ENCODE measurements around the gene RDH8.

The RDH8 gene, protein sequence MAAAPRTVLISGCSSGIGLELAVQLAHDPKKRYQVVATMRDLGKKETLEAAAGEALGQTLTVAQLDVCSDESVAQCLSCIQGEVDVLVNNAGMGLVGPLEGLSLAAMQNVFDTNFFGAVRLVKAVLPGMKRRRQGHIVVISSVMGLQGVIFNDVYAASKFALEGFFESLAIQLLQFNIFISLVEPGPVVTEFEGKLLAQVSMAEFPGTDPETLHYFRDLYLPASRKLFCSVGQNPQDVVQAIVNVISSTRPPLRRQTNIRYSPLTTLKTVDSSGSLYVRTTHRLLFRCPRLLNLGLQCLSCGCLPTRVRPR

DNA sequence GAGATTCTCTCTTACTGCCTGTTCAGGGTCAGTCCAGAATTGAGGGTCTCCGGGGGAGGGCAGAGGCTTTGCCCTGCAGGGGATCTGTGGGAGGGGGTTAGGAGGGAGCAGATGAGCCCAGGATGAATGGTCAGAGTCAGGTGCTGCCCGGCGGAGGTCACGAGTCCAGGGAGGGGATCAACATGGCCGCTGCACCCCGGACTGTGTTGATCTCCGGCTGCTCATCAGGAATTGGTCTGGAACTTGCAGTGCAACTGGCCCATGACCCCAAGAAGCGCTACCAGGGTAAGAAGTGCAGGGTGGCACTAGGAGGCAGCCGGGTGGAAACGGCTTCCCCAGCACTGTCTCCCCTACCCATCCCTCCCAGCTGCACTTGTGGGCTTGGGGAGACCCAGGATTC is at the start of gene RDH8:
TSS of gene RDH8 (plus strand) at position 168 of the 400 bp plus-strand sequence. CDS start at position 183, 15 bp downstream.
- in situ Hi-C loops (cut with HindIII; ENCODE audit: low sequenced_read_pairs), result no loop called here

DNA sequence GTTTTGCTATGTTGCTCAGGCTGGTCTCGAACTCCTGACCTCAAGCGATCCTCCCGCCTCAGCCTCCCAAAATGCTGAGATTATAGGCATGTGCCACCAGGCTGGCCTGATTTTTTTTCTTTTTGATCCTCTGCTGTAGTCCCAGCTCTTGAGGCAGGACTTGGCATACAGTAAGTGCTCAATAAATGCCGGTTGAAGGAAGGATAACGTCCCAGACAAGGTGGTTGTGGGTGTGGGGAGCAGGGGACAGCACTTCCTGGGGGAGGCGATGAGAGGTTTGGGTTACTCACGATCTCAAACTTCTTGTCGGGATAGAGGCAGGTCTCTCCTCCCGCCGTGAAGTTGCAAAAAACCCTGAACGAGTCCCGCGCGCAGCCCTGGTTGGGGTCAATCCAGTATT is 47.3 kb upstream of the RDH8 start:
- in situ Hi-C loops (cut with HindIII; ENCODE audit: low sequenced_read_pairs), result no loop called here

DNA sequence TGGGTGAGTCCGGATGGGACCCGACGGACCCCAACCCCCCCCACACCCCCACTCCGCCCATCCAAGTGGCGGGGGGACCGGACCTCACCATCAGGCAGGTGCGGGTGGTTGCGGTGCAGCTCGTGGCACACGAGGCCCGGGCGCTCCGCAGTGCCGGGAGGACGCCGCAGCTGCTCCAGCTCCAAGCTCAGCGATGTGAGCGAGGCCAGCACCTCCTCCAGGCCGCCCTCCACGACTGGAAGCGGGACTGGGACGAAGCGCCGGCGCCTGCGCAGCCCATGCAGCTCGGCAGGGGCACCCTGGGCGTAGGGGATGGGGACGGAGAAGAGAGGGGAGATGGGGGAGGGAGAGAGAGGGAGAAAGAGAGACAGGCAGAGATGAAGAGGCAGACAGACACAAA is 46.8 kb upstream of the RDH8 start:
- in situ Hi-C loops (cut with HindIII; ENCODE audit: low sequenced_read_pairs), result no loop called here

DNA sequence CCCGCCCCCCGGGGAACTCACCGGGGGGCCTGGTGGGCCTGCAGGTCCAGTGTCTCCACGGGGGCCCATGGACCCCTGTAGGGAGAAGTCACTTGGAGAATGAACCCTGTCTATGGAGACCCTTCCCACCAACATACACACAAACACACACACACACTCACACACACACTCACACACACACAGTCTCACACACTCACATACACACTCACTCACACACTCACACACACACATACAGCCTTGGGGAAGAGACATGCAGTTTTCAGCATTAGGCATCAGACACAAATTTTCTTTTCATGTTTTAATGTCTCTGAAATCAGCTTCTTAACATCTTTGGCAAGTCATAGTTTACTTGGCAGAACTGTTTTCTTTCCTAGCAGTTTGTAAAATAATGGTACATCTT is 46.0 kb upstream of the RDH8 start:
- in situ Hi-C loops (cut with HindIII; ENCODE audit: low sequenced_read_pairs), result no loop called here

DNA sequence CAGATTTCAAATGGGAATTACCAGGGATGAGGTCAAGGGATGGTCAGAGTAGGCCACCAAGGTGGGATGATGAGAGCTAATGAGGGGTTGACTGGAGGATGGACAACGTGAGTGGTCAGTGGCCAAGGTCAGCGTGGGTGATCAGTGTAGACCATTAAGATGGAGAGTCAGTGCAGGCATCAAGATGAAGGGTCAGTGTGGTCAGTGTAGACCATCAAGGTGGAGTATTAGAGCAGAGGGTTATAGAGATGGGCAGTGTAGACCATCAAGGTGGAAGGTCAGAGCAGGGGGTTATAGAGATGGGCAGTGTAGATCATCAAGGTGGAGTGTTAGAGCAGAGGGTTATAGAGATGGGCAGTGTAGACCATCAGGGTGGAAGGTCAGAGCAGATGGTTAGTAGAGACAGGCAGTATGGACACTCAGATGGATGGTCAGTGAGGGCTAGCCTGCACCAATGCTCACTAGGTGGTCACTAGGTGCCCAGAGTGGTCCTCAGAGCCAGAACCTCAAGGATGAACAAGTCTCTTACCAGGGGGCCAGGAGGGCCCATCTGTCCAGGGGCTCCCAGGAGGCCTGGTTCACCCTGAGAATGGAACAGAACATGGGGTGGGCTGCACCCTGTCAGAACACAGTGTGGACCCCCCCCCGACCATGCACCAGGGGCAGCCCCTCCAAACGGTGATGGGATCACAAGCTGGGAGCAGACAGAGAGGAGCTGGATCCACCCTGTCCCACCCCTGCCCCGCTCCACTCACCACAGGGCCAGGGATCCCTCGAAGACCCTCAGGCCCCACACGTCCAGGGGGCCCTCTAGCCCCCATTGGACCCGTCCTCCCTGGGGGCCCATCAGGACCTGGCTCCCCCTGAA is 44.2 kb upstream of the RDH8 start:
- in situ Hi-C loops (cut with HindIII; ENCODE audit: low sequenced_read_pairs), result no loop called here

DNA sequence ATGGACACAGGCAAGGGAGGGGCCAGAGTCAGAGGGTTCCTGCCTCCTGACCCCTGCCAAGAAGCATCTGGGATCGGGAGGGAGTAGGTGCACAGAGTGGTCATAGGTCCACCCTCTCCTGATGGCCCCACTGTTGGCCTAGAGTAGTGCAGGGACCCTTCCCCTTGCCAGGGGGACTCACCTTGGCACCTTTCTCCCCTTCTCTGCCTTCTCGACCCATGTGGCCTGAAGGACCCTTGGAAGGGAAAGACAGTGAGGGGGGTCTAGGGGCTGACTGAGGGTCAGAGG is 43.7 kb upstream of the RDH8 start:
- in situ Hi-C loops (cut with HindIII; ENCODE audit: low sequenced_read_pairs), result no loop called here

DNA sequence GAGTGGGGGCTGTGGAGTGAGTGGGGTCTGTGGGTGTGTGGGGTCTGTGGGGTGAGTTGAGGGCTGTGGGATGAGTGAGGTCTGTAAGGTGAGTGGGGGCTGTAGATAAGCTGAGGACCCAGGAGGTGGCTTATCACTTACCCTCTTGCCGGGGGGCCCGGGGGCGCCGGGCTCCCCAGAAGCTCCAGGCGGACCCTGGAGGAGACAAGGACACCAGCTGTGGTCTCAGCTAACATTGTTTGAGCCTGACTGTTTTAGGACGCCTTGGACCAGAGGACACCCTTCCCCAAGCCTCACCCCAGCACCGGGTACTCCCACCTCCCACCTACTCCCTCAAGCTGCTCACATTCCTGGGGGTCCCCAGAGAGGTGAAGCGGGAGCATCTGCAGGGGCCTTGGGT is 42.8 kb upstream of the RDH8 start:
- in situ Hi-C loops (cut with HindIII; ENCODE audit: low sequenced_read_pairs), result no loop called here

DNA sequence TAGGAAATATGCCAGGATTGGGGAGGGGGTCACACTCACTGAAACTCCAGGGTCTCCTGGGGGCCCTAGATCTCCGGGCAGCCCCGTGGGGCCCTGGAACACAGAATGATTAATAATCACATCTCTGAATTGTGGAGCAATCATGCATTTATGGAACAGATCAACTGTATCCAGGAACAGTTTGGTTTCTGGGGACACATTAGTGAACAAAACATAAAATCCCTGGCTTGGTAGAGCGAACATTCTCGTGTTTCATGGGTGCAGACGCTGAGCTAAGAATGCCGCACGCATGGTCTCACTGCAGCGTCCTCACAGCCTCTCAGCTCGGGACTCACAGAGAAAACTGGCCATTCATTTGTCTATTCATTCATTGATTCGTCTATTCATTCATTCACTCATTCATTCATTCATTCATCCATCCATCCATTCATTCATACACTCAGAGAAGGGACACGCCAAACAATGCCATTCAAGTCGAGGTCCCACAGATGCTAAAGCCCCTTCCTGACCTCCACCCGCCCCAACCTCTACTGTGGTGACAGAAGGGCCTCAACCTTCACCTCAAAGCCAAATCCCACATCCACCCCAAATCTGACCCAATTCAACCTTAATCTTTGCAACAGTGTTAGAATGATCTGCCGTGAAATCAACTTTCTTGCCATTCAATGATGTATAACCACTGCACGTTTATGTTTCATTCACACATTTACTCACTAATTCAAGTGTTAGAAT is 42.0 kb upstream of the RDH8 start:
- in situ Hi-C loops (cut with HindIII; ENCODE audit: low sequenced_read_pairs), result no loop called here

DNA sequence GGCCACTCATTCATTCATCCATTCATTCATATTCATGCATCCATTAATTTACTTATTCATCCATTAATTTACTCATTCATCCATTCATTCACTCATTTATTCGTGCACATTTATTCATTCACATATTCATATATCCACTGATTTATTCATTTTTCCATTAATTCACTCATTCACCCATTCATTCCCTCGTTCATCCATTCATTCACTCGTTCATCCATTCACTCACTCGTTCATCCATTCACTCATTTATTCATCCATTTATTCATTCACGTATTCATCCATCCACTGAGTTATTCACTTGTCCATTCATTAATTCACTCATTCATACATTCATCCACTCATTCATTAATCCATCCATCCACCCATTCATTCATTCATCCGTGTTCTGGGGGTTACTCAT is 41.2 kb upstream of the RDH8 start:
- in situ Hi-C loops (cut with HindIII; ENCODE audit: low sequenced_read_pairs), result no loop called here

DNA sequence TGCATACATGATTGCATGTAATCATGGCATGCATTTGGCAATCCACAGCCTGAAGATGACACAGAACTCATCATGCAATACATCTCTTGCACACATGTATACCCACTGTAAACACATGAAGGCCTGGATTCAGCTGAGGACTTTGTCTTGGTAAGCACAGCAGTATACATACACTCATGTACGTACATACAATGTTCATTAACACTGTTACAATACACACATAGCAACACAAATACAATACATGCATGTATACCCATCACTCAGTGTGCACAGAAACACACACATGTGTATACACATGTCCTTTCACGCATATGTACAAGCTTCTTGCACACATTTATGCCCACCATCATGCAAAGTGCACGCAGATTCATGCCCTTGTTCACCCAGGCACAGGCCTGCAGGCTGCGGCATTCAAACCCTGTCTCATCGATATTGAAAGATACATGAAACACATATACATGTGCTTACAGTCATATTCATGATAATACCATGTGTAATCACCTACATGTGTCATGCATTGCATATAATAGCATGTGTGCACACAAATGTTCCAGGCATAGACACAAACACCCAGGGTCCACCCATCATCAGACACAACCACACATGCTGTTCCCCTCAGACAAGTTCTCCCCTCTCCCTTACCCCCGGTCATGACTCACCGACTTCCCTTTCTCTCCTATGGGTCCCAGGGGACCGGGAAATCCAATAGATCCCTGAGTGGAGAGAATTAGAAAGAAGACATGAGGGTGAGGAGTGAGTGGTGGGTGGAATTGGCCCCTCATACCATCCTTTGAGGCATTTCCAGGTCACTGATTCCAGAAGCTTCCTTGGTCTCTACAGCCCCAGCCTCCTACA is 31.6 kb upstream of the RDH8 start:
- in situ Hi-C loops (cut with HindIII; ENCODE audit: low sequenced_read_pairs), result no loop called here

DNA sequence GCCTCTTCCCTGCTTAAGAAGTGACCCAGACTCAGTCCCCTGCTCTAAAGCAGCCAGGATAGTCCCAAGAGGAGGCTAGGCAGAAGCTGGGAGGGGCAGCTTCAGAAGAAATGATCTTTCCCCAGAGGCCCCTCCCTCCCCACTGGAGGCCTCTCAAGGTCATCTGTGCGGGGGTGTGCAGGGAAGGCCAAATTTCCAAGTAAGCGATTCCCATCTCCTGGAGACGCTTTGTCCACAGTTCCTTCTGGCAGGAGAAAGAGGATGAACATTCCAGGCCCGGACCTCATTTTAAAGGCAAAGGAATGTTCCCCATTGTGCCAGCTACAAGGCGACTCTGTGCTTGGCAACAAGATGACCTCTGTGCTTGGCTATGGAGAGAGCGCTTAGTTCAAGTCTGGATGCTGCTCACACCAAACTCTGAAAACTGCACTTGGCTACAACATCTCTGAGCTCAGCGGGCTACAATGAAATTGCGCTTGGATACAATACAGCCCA is 26.4 kb upstream of the RDH8 start:
- in situ Hi-C loops (cut with HindIII; ENCODE audit: low sequenced_read_pairs), result no loop called here

DNA sequence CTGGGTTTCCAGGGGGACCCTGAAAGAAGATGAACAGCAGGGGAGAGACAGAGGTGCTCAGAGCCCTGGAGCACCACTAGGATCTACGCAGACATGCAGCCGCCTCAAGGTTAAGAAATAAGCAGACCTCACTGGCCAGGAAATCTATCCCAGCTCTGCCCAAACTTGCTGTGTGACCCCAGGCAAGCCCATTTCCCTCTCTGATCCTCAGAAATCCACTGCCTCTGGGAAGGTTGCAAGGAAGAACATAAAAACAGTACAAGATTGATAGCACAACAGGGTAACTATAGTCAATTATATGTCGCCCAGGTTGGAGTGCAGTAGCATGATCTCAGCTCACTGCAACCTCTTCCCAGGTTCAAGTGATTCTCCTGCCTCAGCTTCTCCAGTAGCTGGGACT is 23.8 kb upstream of the RDH8 start:
- in situ Hi-C loops (cut with HindIII; ENCODE audit: low sequenced_read_pairs), result no loop called here

DNA sequence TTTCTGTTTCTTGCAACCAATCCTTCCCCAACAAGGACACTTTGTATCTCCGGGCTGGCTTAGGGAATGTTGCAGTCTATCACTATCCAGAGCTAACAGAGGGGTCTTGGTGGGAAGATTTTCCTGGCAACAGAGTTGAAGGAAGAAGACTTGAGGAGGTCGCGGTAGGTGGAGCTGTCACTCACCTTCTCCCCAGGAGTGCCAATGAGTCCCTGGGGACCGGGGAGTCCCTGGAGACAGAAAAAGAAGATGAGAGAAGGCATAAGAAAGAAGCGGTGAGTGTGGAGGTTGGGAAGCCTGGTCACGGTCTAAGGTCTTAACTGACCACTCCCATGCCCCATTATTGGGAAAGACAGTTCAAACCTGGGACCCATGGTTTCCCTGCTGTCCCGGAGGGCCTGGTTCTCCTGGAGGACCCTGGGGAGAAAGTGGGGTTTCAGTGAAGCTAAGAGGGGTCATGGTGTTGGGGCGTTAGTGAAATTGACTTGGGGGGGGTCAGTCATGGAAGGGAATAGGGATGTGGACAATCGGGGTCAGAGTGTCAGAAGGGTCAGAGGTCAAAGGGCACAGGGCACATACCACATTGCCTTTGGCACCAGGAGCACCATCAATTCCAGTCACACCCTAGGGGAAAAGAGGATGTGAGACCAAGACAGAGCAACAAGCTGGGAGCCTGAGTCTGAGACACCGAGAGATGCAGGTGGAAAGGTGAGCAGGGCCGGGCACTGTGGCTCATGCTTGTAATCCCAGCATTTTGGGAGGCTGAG is 21.7 kb upstream of the RDH8 start:
- in situ Hi-C loops (cut with HindIII; ENCODE audit: low sequenced_read_pairs), result no loop called here

DNA sequence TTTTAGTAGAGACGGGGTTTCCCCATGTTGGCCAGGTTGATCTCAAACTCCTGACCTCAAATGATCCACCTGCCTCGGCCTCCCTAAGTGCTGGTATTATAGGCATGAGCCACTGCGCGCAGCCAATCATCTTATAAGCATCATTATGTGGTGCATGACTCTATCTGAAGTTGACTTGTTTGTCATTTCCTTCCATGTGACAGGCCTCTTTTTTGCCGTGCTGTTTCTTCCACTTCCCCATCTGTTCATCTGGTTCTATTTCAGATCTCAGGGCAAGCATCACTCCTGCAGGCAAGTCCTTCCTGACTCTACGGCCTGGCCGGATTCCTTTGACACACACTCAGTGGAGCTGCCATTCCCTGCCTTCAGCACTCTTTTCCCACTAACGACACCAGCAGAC is 18.2 kb upstream of the RDH8 start:
- in situ Hi-C loops (cut with HindIII; ENCODE audit: low sequenced_read_pairs), result no loop called here

DNA sequence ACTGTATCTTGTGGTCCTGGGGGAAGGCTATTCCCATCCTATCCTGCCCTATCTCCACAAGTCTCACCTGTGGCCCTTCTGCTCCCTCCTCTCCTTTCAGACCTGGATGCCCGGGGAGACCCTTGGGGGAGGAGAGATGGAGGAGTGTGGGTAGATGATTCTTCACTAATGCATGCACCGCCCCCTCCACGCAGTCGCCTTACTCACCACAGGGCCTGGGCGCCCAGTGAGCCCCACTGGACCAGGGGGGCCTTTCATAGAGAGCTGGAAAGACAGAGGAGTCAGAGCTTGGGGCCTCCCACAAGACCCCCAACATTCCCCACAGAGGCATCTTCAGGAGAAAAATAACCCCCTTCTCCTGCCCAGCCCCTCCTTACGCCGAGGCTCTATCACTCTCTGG is 17.3 kb upstream of the RDH8 start:
- in situ Hi-C loops (cut with HindIII; ENCODE audit: low sequenced_read_pairs), result no loop called here

DNA sequence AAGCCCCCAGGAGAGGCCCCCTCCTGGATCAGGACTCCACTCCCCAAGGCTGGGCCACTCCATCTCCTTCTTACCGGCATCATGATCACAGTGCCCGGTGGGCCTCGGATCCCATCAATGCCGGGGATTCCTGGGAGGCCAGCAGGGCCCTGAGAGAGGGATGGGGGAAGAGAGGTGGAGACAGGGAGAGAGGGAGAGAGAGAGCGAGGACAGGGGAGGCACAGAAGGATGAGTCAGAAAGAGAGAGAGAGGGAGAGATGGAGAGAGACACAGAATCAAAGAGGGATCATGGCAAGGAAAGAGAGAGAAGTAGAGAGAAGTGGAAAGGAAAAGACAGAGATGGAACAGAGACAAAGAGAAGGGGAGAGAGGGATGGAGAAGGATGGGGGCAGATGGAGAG is 16.7 kb upstream of the RDH8 start:
- in situ Hi-C loops (cut with HindIII; ENCODE audit: low sequenced_read_pairs), result no loop called here

DNA sequence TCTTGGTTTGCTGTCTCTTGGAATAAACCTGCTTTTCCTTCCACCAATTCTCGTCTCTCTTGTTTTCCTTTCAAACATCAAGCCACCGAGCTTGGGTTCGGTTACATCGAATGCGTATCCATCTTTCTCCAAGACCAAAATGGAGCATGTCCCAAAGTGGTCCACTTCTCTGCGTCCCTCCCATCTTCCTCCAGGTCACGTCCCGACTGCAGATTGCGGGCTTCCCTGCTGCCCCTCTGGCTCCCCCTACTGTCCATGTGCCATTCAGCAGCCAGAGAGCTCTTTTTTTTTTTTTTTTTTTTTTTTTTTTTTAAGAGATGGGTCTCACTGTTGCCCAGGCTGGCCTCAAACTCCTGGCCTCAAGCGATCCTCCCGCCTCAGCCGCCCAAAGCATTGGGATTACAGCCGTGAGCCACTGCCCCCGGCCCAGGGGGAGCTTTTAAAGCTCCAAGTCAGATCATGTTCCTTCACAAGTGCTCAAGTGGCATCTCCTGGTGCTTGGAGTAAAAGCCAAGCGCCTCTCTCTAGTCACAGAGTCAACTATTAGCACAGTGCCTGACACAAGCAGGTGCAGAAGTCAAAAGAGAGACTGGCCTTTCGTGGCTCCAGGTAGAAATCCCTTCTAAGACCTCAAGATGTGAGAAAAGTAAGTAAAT is 13.0 kb upstream of the RDH8 start:
- in situ Hi-C loops (cut with HindIII; ENCODE audit: low sequenced_read_pairs), result no loop called here

DNA sequence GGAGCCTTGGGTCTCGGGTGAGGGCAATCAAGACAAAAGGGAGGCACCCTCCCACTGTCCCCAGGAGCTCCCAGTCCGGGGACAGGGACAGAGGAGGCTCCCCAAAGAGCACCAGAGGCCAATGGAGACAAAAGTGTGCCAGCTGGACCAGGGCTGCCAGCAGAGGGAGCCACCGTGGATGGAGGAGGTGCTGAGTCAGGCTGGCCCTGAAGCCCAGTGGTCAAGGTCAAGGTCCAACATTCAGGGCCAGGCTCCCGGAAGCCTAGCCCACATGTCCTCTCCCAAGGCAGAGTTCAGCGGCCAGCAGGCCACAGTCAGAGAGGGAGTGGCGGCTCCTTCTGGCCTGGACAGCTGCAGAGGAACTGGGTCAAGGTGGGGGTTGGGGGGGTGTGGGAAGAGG is 11.4 kb upstream of the RDH8 start:
- in situ Hi-C loops (cut with HindIII; ENCODE audit: low sequenced_read_pairs), result no loop called here

DNA sequence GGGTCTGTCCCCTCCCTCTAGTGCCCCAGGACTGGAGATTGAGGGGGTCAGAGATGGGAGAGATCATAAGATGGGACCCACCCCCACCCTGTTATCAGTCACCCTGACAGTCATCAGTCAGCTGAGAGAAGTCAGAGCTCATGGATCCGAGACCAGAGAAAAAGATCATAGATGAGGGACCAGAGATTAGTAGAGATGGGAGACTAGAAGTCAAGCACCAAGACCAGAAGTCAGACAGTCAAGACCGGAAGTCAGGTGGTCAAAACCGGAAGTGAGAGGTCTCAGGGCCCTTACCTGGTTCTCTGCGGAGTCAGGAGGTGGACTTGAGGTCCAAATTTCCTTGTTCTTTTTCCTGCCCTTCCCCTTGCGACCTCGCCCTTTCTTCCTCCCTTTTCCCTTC is 10.0 kb upstream of the RDH8 start:
- in situ Hi-C loops (cut with HindIII; ENCODE audit: low sequenced_read_pairs), result no loop called here

DNA sequence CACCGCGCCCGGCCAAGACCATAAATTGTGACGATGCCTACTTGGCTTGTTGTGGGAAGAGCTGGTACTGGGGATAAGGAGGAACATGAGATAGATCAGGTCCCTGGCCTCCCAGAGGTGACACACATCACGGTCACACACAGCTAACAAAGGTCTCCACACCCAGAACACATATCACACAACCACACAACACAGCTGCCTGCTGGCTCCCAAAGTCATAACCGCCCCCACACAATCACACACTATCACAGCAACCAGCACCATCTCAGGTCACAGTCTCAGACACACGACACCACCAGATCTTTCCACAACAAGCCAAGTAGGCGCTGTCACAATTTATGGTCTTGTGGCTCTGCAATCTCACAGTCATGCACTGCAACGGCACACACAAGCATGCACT is 8.7 kb upstream of the RDH8 start:
- in situ Hi-C loops (cut with HindIII; ENCODE audit: low sequenced_read_pairs), result no loop called here

Measured in DLD1 (cell line).